Measurements from ENCODE around the gene SAMD3. TPM values are rescaled to one million over a fixed set of nuclear protein-coding genes. Genes with fewer than 3 reads are reported as not detected.

Gene SAMD3
- polyA plus RNA-seq, 1 of the 3 experiments (the other 2 are of a cell fraction) = 16.0 TPM

- no peaks in the 10 kb centered on the region for H3K9me3 ChIP-seq
- no peak for DNase-seq
- H3K4me3 ChIP-seq (ENCODE audit: low read depth in 2 of 2, low read length in 1 of 2) = no peak overlapping the region
- POLR2A ChIA-PET = no interaction called here
- H3K36me3 ChIP-seq (replicated peaks in 1 of 2; ENCODE audit: control insufficient read depth in 1 of 2, insufficient read depth in 2 of 2, low read length in 1 of 2) = peaks cover 3 to 16% of the 10 kb centered on the region in 2 experiments
- TF ChIP-seq GABPA (IDR thresholded peaks at IDR 0.05; ENCODE audit: low read depth) (no peak), EZH2phosphoT487 (IDR thresholded peaks at IDR 0.05; ENCODE audit: borderline replicate concordance, low read depth) (no peak), RFX5 (IDR thresholded peaks at IDR 0.05; ENCODE audit: low read length) (no peak), JUND (IDR thresholded peaks at IDR 0.05) (no peak), PBX3 (IDR thresholded peaks at IDR 0.05) (no peak), POLR2AphosphoS5 (IDR thresholded peaks at IDR 0.05; ENCODE audit: low read depth, low read length) (no peak), NRF1 (IDR thresholded peaks at IDR 0.05; ENCODE audit: low read depth, low read length) (no peak), CTCF (IDR thresholded peaks at IDR 0.05) (no peak), FOSL2 (IDR thresholded peaks at IDR 0.05; ENCODE audit: borderline replicate concordance, low read depth) (no peak), REST (IDR thresholded peaks at IDR 0.05; ENCODE audit: low read depth, low read length) (no peak), GATA2 (CRISPR knock-in tag; IDR thresholded peaks at IDR 0.05) (no peak), NFIC (IDR thresholded peaks at IDR 0.05; ENCODE audit: borderline replicate concordance) (no peak)
- no peak overlapping the region for H3K27ac ChIP-seq (ENCODE audit: low read depth in 2 of 2, low read length in 1 of 2)
- no peaks in the 10 kb centered on the region for H3K9me2 ChIP-seq
- no peaks in the 10 kb centered on the region for H3K4me1 ChIP-seq (ENCODE audit: control insufficient read depth in 1 of 2, insufficient read depth in 2 of 2, low read depth in 1 of 2, low read length in 1 of 2)
- no peak overlapping the region for H3K9ac ChIP-seq
- 93% methylated on average over 2 of the region's 2 CpGs for WGBS (ENCODE audit: low lambda C conversion rate)
- CTCF ChIA-PET = no interaction called here
- H2AFZ ChIP-seq (ENCODE audit: low read depth) = no peak overlapping the region
- no peaks in the 10 kb centered on the region for H3K79me2 ChIP-seq (ENCODE audit: insufficient read depth)
- no peak overlapping the region for H3K4me2 ChIP-seq
- no peaks in the 10 kb centered on the region for H4K20me1 ChIP-seq (ENCODE audit: insufficient read depth)
- H3F3A ChIP-seq (replicated peaks; ENCODE audit: insufficient read depth) = no peaks in the 10 kb centered on the region
- H3K27me3 ChIP-seq (ENCODE audit: insufficient read depth) = no peaks in the 10 kb centered on the region
Measured at GRCh38 chr6:130122243-130122642, 100.5 kb downstream of the SAMD3 start.
